Keratinocyte (primary cell): ENCODE data around the gene MSTN. TPM values are rescaled to one million over a fixed set of nuclear protein-coding genes. Genes with fewer than 3 reads are reported as not detected.

Experiments used
- DNase-seq: peaks from one replicate; pipeline ENCODE4 v3.0.0-alpha.2; 2011; ENCODE audit warnings: low read depth, missing footprints, low spot score
- FAIRE-seq: peaks from 2 replicates; lab custom pipeline; 2011; peaks lifted over from hg19 to GRCh38; lab: Jason Lieb, UNC
- H2AFZ ChIP-seq: 2 replicates; pipeline ENCODE4 v1.6.0; 2012; ENCODE audit warnings: low read length, control low read depth, inconsistent platforms; ENCODE audit not compliant: control insufficient read depth
- H3K27ac ChIP-seq: 2 replicates; pipeline ENCODE4 v1.5.1; 2011; ENCODE audit warnings: low read length; ENCODE audit not compliant: control insufficient read depth, insufficient read depth
- H3K27me3 ChIP-seq: 3 replicates; pipeline ENCODE4 v1.6.0; 2011; ENCODE audit warnings: low read length; ENCODE audit not compliant: control insufficient read depth, insufficient read depth; ENCODE audit errors: extremely low read depth
- H3K36me3 ChIP-seq, 2 experiments: 2 replicates in 1 of 2; 3 replicates in 1 of 2; pipeline ENCODE4 v1.5.1; 2011; ENCODE audit warnings: low read length in 2 of 2, mild to moderate bottlenecking in 1 of 2; ENCODE audit not compliant: control insufficient read depth in 2 of 2, insufficient read depth in 2 of 2; ENCODE audit errors: extremely low read depth in 1 of 2
- H3K4me1 ChIP-seq: 3 replicates; pipeline ENCODE4 v1.5.1; 2011; ENCODE audit warnings: low read length; ENCODE audit not compliant: control insufficient read depth, insufficient read depth; ENCODE audit errors: extremely low read depth
- H3K4me2 ChIP-seq: 3 replicates; pipeline ENCODE4 v1.6.0; 2011; ENCODE audit warnings: low read depth, low read length; ENCODE audit not compliant: control insufficient read depth, insufficient read depth; ENCODE audit errors: extremely low read depth
- H3K4me3 ChIP-seq, 3 experiments: fragments of 200-600 bp in 1 of 3; sonication (generic) in 1 of 3; 2 replicates in 2 of 3; 3 replicates in 1 of 3; pipeline ENCODE4 v1.5.1; 2011 to 2016; ENCODE audit warnings: low read length in 3 of 3, mild to moderate bottlenecking in 3 of 3, control low read depth in 2 of 3, inconsistent platforms in 1 of 3, low read depth in 1 of 3, mixed read lengths in 1 of 3, mixed run types in 1 of 3, moderate library complexity in 1 of 3; ENCODE audit not compliant: control insufficient read depth in 2 of 3, insufficient read depth in 2 of 3; ENCODE audit errors: extremely low read depth in 1 of 3
- H3K79me2 ChIP-seq: 2 replicates; pipeline ENCODE4 v1.6.0; 2012; ENCODE audit warnings: low read length; ENCODE audit not compliant: control insufficient read depth, insufficient read depth
- H3K9ac ChIP-seq: 3 replicates; pipeline ENCODE4 v1.6.0; 2011; ENCODE audit warnings: low read length; ENCODE audit not compliant: control insufficient read depth, insufficient read depth; ENCODE audit errors: extremely low read depth
- H3K9me1 ChIP-seq: 3 replicates; pipeline ENCODE4 v1.6.0; 2011; ENCODE audit warnings: low read length; ENCODE audit not compliant: control insufficient read depth, insufficient read depth; ENCODE audit errors: extremely low read depth
- H3K9me3 ChIP-seq: 2 replicates; pipeline ENCODE4 v1.5.1; 2012; ENCODE audit warnings: low read depth, low read length; ENCODE audit not compliant: control insufficient read depth
- H4K20me1 ChIP-seq: 3 replicates; pipeline ENCODE4 v1.6.0; 2011; ENCODE audit warnings: low read length; ENCODE audit not compliant: control insufficient read depth, insufficient read depth; ENCODE audit errors: extremely low read depth
- CTCF ChIP-seq, 3 experiments: IDR thresholded peaks in 1 of 3; conservative IDR thresholded peaks in 1 of 3; optimal IDR thresholded peaks in 1 of 3; 2 replicates in 2 of 3; 3 replicates in 1 of 3; pipeline versions ENCODE3 to v1.5.1; 2011; ENCODE audit warnings: low read length in 3 of 3, mild to moderate bottlenecking in 3 of 3, moderate library complexity in 2 of 3, control low read depth in 1 of 3, inconsistent platforms in 1 of 3; ENCODE audit not compliant: insufficient read depth in 2 of 3; ENCODE audit errors: extremely low read depth in 1 of 3
- EZH2 ChIP-seq: IDR thresholded peaks from one replicate; pipeline ENCODE4 v1.6.1; 2012; ENCODE audit warnings: inconsistent platforms, mild to moderate bottlenecking, low read length, moderate library complexity
- dilution Hi-C: fragments of 300-500 bp; cut with MboI; formaldehyde crosslinking; loops from one replicate; pipeline ENCODE4 v1.7.0; 2020; ENCODE audit warnings: low sequenced_read_pairs; ENCODE audit not compliant: extremely low pct_ligation_motif_present
- polyA plus RNA-seq, 5 experiments: library from polyadenylated mRNA; depleted of rRNA in 3 of 5; stranded (reverse) in 3 of 5; stranded (forward) in 1 of 5; unstranded in 1 of 5; fragments of >200 nt; gene quantifications; 1 replicate in 1 of 5; 2 replicates in 3 of 5; 3 replicates in 1 of 5; pipeline versions ENCODE4 v1.2.1 to v1.2.3, GENCODE V29; 2011 to 2012; ENCODE audit warnings: missing spikeins in 2 of 5, low read depth in 1 of 5, low replicate concordance in 1 of 5

The MSTN gene
- polyA plus RNA-seq, 1 donor (not counting 4 experiments of a cell fraction or from before 2014, with no cell fraction given): not detected

- dilution Hi-C loops: no loop called here
- Histone ChIP-seq H3K4me3 (no peak overlapping the region), H2AFZ (no peak overlapping the region), H3K9me3 (no peaks in the 10 kb centered on the region), H4K20me1 (no peaks in the 10 kb centered on the region), H3K4me2 (no peak overlapping the region), H3K9ac (no peak overlapping the region), H3K36me3 (no peaks in the 10 kb centered on the region), H3K27ac (no peak overlapping the region), H3K4me1 (no peaks in the 10 kb centered on the region), H3K9me1 (no peaks in the 10 kb centered on the region), H3K27me3 (no peaks in the 10 kb centered on the region), H3K79me2 (no peaks in the 10 kb centered on the region)
- no peak for DNase-seq
- no peak for FAIRE-seq
- TF ChIP-seq CTCF (optimal IDR thresholded peaks at IDR 0.05 in 1 of 3, IDR thresholded peaks at IDR 0.05 in 1 of 3, conservative IDR thresholded peaks at IDR 0.05 in 1 of 3; ENCODE audit: extremely low read depth in 1 of 3, insufficient read depth in 2 of 3, low read length in 3 of 3) (peak in 2 of 3 experiments; percentile 35 to 53), EZH2 (no peak)
Measured at GRCh38 chr2:190069936-190070696, 7.6 kb upstream of the MSTN start.

- Histone ChIP-seq H3K4me1 (no peaks in the 10 kb centered on the region), H3K4me3 (no peak overlapping the region), H3K27me3 (no peaks in the 10 kb centered on the region), H3K36me3 (no peaks in the 10 kb centered on the region), H3K9me1 (no peaks in the 10 kb centered on the region), H3K79me2 (no peaks in the 10 kb centered on the region), H4K20me1 (no peaks in the 10 kb centered on the region), H3K9me3 (no peaks in the 10 kb centered on the region), H3K27ac (no peak overlapping the region), H3K4me2 (no peak overlapping the region), H3K9ac (no peak overlapping the region), H2AFZ (no peak overlapping the region)
- dilution Hi-C loops: no loop called here
- DNase-seq (no peak), FAIRE-seq (no peak)
- TF ChIP-seq EZH2 (no peak), CTCF (optimal IDR thresholded peaks at IDR 0.05 in 1 of 3, IDR thresholded peaks at IDR 0.05 in 1 of 3, conservative IDR thresholded peaks at IDR 0.05 in 1 of 3; ENCODE audit: extremely low read depth in 1 of 3, insufficient read depth in 2 of 3, low read length in 3 of 3) (no peak)
Measured at GRCh38 chr2:190068764-190069163, 6.2 kb upstream of the MSTN start.
